GM18508 (cell line): ENCODE measurements around the gene TEN1.

Source experiments
- ATAC-seq: cut with Tn5 transposase; IDR thresholded peaks from one replicate; pipeline ENCODE4 v1.9.1; 2021; ENCODE audit warnings: moderate number of reproducible peaks; ENCODE audit not compliant: insufficient read depth, unreplicated experiment

The TEN1 gene

DNA sequence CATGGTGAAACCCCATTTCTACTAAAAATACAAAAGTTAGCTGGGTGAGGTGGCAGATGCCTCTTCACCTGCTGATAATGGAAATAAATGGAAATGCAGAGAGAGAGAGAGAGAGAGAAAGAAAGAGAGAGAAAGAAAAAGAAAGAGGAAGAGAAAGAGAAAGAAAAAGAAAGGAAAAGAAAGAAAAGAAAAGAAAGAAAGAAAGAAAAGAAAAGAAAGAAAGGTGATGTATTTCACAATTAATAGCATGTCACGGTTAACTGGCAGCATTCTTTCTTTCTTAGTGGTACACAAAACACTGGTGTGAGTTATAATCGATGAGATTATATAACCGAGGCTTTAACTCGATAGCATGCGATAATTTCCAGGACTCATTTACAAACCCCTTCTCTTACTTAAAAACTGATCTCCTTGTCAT lies 3.3 kb upstream of the TEN1 start:
- ATAC-seq = no peak

DNA sequence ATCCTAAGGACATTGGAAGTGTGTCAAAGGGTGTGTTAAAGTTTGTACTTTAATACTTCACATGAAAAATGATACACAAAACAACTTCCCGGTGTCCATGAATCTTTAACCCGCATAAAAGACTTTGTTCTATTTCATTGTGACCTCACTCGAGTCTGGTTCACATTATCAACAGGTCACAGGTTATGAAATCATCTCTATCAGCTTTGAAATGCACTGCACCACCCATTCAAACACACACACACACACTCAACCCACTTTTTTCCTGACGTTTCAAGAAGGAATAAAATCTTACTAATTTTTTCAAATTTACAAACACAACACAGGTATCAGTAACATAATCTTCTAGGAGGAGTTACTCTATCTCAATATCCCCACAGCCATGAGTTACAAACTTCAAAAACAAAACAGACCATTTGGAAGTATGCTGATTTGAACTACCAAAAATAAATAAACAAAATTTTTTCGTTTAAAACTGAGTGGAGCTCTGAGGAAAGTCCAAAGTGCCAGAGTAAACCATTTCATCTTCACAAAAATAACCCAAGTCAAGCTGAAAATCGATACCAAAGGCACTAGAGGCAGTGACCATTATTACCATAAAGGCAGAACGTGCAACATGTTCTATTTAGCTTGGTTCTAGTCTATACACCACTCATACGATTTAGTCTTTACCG lies 2.7 kb upstream of the TEN1 start:
- no peak for ATAC-seq

DNA sequence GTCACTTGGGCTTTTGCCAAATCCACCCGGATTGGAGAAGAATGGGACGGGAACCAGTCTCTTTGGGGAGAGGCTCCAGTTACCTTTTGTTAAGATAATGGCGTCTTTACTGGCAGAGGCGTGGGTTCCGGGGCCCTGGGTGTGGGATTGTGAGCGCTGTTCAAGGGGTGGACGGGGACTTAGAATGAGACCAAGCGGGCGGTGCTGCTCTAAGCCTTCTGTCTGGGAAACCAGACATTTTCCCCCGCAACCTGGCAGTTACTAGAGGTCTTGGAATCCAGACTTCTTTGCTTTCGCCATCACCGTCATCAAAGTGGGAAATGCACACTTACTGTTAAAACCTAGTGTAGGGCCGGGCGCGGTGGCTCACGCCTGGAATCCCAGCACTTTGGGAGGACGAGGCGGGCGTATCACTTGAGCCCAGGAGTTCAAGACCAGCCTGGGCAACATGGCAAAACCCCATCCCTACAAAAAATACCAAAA lies 706 bp downstream of the TEN1 start:
- ATAC-seq = no peak

DNA sequence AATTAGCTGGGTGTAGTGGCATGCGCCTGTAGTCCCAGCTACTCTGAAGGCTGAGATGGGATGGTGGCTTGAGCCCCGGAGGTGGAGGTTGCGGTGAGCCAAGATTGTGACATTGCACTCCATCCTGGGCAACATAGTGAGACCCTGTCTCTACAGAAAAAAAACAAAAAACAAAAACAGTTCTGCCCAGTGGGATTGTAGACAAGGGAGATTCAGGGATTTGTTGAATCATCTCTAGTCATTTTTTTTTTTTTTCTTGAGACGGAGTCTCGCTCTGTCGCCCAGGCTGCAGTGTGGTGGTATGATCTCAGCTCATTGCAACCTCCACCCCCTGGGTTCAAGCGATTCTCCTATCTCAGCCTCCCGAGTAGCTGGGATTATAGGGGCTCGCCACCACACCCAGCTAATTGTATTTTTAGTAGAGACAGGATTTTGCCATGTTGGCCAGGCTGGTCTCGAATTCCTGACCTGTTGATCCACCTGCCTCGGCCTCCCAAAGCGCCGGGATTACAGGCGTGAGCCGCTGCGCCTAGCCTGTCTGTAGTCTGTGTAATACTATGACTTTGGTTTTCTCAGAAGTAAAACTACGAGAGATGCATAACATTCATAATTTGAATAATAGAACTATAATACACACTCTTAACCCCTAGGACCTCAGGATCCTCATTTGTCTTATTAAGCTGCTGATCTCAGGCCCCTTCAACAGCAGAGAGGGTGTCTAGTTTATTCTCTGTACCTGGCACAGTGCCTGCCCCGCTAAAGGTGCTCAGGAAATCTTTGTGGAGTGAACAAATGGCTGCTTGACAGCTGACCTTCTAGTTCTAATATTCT lies 1.4 kb downstream of the TEN1 start:
- no peak for ATAC-seq

DNA sequence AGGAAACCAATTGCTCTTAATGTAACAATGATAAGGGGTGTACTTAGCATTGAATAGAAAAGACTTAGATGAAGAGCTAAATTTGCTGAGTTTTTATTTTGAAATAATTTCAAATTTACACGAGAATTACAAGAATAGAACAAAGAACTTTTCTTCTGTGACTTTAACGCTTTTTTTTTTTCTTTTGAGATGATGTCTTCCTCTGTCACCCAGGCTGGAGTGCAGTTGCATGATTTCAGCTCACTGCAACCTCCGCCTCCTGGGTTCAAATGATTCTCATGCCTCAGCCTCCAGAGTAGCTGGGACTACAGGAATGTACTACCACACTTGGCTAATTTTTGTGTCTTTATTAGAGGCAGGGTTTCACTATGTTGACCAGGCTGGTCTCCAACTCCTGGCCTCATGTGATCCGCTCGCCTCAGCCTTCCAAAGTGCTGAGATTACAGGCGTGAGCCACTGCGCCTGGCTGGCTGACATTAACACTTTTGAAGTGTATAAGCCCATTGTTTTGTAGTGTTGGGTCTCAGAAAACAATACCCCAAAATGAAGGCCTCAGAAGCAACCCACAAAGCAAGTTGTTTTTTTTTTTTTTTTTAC lies 2.1 kb downstream of the TEN1 start:
- ATAC-seq = no peak

DNA sequence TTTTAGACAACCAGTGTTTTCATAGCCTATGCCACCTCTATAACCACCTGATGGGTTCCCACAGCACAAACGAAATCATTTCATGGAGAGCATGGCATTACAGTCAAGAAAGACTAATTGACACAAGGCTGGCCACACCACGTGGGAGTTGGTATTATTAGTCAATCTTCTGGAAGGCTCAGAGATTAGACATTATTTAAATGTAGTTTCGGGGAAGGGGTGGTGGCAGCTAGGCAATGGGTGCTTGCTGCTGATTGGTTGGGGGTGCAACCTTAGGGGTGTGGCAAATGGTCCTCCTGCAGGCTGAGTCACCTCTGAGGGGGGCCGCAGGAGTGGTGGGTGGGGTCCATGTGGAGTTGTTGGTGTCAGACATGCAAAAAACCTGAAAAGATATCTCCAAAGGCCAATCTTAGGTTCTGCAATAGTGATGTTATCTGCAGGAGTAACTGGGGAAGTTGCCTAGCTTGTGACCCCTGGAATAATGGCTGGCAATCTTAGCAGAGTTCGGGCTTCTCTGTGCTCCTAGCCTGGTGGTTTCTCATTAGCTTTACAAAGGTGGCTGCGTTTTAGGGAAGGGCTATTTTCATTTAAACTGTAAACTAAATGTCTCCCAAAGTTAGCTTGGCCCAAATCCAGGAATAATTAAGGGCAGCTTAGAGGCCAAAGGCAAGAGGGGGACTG lies 4.6 kb downstream of the TEN1 start:
- no peak for ATAC-seq

DNA sequence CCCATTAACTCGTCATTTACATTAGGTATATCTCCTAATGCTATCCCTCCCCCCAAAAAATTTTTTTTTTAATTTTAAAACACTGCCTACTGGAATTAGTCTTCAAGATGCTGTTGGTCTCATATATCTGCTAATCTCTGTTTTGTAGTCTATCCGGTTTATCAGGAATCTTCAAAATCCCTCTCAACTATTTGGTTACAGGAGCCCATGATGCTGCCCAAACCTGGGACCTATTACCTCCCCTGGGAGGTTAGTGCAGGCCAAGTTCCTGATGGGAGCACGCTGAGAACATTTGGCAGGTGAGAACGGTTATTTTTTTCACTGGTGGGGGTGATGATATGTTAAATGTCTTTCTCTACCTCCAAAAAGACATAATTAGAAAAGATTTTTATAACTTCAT lies 6.9 kb downstream of the TEN1 start:
- ATAC-seq = no peak

DNA sequence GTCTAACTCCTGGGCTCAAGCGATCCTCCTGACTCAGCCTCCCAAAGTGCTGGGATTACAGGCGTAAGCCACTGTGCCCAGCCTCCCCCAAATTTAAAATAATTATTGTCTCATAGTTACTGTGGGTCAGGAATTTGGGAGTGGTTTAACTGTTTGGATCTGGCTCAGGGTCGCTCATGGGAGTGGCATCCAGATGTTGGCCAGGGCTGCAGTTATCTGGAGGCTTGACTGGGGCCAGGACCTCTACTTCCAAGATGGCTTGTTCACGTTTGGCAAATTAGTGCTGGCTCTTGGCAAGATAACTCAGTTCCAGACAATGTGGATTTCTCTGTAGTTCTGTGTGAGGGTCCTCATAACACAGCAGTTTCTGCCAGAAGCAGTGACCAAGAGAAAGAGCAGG lies 8.0 kb downstream of the TEN1 start:
- no peak for ATAC-seq

DNA sequence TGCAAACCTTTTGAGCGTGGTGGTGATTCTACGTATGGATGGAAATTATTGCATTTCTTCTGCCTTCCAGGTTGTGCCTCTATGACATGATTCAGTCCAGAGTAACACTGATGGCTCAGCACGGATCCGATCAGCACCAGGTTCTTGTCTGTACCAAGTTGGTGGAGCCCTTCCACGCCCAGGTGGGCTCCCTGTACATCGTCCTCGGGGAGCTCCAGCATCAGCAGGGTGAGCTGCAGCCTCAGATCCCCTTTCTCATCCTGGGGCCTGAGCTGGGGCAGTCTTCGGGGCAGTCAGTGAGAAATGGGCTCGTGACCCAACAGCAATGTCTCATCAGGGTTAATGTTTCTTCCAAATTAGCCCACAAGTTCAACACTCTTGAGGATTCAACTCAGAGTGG lies 12.4 kb downstream of the TEN1 start:
- ATAC-seq = no peak

DNA sequence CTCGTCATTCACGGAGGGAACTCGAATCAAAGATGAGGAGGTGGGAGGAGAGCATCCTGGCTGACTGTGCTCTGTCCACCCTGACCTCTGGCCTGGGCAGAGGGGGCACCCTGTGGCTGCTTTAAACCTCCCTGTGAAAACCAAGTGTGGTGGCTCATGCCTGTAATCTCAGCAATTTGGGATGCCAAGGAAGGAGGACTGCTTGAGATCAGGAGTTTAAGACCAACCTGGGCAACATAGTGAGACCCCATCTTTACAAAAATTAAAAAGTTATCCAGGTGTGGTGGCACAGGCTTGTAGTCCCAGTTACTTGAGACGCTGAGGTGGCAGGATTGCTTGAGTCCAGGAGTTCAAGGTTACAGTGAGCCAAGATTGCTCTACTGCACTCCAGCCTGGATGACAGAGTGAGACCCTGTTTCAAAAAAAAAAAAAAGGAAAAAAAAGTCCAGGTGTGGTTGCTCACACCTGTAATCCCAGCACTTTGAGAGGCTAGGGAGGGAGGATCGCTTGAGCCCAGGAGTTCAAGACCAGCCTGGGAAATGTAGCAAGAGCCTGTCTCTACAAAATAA lies 15.8 kb downstream of the TEN1 start:
- ATAC-seq = no peak

DNA sequence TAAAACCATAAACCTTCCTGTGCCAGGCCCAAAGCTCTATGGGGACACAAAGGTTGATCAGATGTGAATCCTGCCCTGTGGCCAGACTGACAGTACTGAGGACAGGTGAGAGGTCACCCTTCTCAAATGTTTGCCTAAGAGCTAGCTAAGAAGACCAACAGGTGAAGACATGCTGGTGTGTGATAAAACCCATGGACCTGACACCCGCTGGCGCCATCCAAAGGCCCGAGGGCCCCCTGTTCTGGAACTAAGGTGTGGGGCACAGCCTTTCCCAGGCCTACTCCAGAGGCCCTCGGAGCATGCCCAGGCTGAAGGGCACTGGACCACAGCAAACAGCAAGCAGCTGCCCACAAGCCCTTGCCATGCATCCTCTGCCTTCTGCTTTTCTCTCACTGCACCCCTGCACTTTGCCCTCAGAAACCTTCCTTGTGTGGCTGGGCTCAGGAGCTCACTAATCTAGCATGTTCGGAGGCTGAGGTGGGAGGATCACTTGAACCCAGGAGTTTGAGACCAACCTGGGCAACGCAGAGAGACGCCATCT lies 16.4 kb downstream of the TEN1 start:
- ATAC-seq = no peak

DNA sequence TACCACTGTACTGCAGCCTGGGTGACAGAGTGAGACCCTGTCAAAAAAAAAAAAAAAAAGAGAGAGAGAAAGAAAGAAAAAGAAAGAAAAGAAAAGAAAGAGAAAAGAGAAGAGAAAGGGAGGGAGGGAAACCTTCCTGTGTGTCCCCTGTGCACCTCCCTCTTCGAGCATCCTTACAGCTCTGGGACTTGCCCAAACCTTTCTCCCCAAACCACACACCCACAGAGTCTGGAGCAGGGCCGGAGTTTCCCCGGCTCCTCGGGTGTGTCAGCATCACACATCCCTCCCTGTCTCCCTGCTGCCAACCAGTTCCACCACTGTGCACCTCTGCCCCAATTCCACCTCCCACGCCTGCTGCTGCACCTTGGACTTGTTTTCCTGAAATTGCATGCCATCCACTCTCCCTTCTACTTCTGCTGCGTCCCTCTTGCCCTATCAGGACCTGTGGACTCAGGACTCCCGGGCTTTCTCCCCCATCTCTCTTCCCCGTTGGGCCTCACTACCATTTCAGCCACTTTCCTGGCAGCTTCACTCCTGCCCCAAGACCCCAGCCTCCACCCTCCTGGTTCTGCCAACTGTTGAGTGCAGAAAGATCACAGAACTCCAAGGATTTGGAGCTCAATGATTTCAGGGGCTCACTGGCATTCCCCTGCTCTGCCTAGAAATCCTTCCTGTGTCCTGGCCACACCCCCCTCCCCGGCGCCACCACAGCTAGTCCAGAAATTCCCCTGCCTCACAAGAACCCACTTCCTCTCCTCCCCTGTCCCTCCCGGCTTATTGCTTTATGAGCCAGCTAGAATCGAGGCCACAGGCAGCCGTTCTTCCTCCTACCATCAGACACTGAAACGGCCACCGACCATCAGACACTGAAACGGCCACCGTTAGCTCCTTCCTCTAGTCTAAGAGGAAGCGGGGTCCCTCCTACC lies 17.9 kb downstream of the TEN1 start:
- ATAC-seq = no peak

DNA sequence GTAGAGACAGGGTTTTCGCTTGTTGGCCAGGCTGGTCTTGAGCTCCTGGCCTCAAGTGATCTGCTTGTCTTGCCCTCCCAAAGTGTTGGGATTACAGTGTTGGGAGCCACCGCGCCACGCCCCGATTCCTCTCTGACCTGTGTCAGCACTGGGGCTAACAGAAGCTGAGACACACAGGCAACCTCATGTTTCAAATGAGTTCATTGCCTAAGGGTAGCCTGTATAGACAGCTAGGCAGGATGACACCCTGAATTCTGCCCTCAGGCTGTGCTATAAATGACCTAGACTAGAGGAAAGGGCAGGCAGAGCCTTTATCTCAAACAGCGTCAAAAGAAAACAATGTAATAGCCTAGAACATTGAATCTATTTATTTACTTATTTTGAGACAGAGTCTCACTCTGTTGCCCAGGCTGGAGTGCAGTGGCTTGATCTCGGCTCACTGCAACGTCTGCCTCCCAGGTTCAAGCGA lies 19.3 kb downstream of the TEN1 start:
- ATAC-seq = no peak

DNA sequence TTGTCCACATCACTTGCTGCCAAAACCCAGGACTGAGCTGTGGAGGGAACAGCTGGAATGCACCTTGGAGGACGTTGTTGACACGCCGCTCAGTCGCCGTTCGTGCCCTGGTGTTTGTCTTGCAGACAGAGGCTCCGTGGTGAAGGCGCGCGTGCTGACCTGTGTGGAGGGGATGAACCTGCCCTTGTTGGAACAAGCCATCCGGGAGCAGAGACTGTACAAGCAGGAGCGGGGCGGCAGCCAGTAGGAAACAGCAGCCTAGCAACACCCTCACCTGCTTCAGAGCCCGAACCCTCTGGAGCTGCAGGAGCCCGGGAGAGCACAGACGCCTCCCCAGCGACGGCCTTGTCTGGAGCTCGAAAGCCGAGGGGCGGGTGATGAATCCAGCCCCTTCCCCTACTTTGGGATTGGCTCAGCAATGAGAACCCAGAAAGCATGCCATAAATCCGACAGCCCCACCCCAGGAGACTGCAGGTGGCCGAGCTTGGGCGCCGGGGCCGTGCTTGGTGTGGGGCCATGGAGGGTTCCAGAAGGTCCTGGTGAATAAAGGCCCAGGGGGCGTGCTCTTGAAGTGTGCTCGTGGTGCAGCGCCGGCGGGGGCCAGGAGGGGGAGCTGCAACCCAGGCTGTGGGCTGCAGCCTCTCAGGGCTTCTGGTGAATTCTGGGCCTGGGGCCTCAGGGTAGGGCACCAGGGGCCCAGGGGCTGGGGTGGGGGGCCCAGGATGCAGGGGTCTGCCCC lies 21.1 kb downstream of the TEN1 start:
- no peak for ATAC-seq

DNA sequence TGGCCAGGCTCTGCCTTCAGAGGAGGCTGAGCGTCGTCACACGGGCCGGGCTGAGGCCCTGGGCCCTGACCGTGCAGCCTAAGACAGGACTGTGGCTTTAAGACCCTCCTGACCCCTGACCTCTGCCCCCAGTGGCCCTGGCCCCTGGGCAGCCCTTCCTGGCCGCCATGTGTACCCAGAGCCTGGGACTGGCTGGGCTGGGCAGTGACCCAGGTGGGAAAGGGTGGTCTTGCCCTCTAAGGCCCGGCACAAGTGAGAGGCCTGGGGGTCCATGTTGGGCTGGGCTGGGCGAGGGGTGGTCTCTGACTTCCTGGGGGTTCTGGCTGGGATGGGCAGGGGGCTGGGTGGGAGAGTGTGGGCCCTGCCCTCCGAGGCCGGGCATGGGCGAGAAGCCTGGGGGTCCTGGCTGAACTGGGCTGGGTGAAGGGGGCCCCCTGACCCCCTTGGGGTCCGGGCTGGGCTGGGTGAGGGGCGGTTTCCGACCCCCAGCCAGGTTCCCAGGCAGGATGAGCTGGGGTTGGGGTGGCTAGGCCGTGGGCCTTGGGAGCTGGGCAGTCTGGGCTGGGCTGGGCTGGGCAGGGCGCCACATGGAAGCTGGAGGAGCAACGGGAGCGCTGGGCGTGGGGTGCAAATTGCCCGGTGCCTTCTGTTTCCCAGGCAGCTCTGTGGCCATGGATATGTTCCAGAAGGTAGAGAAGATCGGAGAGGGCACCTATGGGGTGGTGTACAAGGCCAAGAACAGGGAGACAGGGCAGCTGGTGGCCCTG lies 21.9 kb downstream of the TEN1 start, which contains the start of gene CDK3:
Gene CDK3 (plus strand): TSS at position 101 of the 767 bp plus-strand sequence. CDS start 571 bp downstream, at position 672.
- ATAC-seq = no peak

DNA sequence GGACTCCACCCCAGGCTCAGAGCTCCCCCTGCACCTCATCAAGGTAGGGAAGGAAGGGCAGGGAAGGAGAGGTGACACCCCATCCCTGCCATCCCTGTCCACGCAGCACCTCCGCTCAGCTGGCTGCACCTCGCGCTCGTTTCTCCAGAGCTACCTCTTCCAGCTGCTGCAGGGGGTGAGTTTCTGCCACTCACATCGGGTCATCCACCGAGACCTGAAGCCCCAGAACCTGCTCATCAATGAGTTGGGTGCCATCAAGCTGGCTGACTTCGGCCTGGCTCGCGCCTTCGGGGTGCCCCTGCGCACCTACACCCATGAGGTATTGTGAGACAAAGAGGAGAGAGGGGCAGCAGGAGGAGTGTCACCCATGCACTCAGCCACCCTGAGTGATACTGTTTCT lies 23.1 kb downstream of the TEN1 start:
- no peak for ATAC-seq

DNA sequence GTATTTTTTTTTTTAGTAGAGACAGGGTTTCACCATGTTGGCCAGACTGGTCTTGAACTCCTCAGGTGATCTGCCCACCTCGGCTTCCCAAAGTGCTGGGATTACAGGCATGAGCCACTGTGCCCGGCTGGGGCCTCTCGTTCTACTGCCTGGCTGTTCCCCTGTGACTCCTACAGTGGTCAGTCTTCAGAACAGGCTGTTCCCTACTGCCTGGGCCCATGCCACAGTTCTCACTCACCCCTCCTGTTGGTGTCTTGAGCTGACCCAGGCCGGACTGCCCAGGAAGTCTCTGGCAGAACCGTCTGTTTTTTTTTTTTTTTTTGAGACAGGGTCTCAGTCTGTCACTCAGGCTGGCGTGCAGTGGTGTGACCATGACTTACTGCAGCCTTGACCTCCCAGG lies 24.9 kb downstream of the TEN1 start:
- no peak for ATAC-seq
